Endodermal cell (in vitro differentiated cells): ENCODE data around the gene POLR1E. TPM values are rescaled to one million over a fixed set of nuclear protein-coding genes. Genes with fewer than 3 reads are reported as not detected.
"Not testable (repeated sequence)": the region's sequence is repeated elsewhere in the genome, so short reads cannot be mapped to it uniquely, and the experiment has no call there.

Experiments
- DNase-seq: peaks from one replicate; pipeline ENCODE4 v3.0.0-alpha.2; 2017
- H3K27ac ChIP-seq: 2 replicates; pipeline ENCODE4 v1.5.1; 2013; ENCODE audit warnings: mild to moderate bottlenecking, low read depth, low read length, moderate library complexity
- H3K27me3 ChIP-seq: 2 replicates; pipeline ENCODE4 v1.6.1; 2013; ENCODE audit warnings: mild to moderate bottlenecking, low read length, moderate library complexity; ENCODE audit not compliant: insufficient read depth, control insufficient read depth, poor library complexity, severe bottlenecking
- H3K36me3 ChIP-seq: 2 replicates; pipeline ENCODE4 v1.7.0; 2013; ENCODE audit warnings: mild to moderate bottlenecking, low read length, moderate library complexity; ENCODE audit not compliant: control insufficient read depth, insufficient read depth
- H3K4me1 ChIP-seq: one replicate; pipeline ENCODE4 v1.7.0; 2013; ENCODE audit warnings: low read length; ENCODE audit not compliant: control insufficient read depth, insufficient read depth
- H3K4me3 ChIP-seq: 2 replicates; pipeline ENCODE4 v1.5.1; 2013; ENCODE audit warnings: mild to moderate bottlenecking, low read length, moderate library complexity
- H3K9ac ChIP-seq: 2 replicates; pipeline ENCODE4 v1.6.1; 2013; ENCODE audit warnings: mild to moderate bottlenecking, low read length, moderate library complexity; ENCODE audit not compliant: poor library complexity, severe bottlenecking; ENCODE audit errors: extremely low read depth
- H3K9me3 ChIP-seq: 2 replicates; pipeline ENCODE4 v1.6.1; 2013; ENCODE audit warnings: mild to moderate bottlenecking, low read length, moderate library complexity; ENCODE audit not compliant: control insufficient read depth
- H3K27ac Mint-ChIP-seq: 2 replicates; pipeline ENCODE4 v1.8.0; 2020; ENCODE audit warnings: mixed read lengths
- H3K27me3 Mint-ChIP-seq: 2 replicates; pipeline ENCODE4 v1.8.0; 2021; ENCODE audit warnings: mild to moderate bottlenecking, mixed read lengths; ENCODE audit not compliant: insufficient read depth
- H3K36me3 Mint-ChIP-seq: 2 replicates; pipeline ENCODE4 v1.8.0; 2020; ENCODE audit warnings: low read depth, mixed read lengths
- H3K4me1 Mint-ChIP-seq: 2 replicates; pipeline ENCODE4 v1.8.0; 2020; ENCODE audit warnings: mixed read lengths
- H3K4me3 Mint-ChIP-seq: 2 replicates; pipeline ENCODE4 v1.8.0; 2020; ENCODE audit warnings: mild to moderate bottlenecking, moderate library complexity, mixed read lengths
- H3K9me3 Mint-ChIP-seq: 2 replicates; pipeline ENCODE4 v1.8.0; 2020; ENCODE audit warnings: mild to moderate bottlenecking, mixed read lengths
- WGBS, 2 experiments: methylation state at CpG; one replicate each; pipeline versions ENCODE4 v1.1.5 to v1.1.7; 2013; ENCODE audit warnings: missing lambda C conversion rate in 2 of 2, mixed read lengths in 1 of 2; ENCODE audit not compliant: insufficient coverage in 1 of 2, insufficient read length in 1 of 2; 5-methylcytosine and 5-hydroxymethylcytosine counted together
- total RNA-seq, 2 donors: library from RNA; stranded (reverse); fragmentation: NEBNext Ultra II Directional in 1 of 2; extraction: Animal tissue kit (Norgen Biotek cat#: 25700) in 1 of 2; gene quantifications; 2 replicates in 1 of 2; 3 replicates in 1 of 2; pipeline ENCODE4 v1.2.1, GENCODE V29; 2021
- TF ChIP-seq, protein P1 (sequence below): fragments of 200-600 bp; sonication (generic); conservative IDR thresholded peaks from 2 replicates; pipeline ENCODE4 v1.5.0; 2021; ENCODE audit warnings: antibody characterized with exemption, mild to moderate bottlenecking

Gene POLR1E
- total RNA-seq, 2 donors from 2014 or later = 23.5 to 25.2 TPM

DNA sequence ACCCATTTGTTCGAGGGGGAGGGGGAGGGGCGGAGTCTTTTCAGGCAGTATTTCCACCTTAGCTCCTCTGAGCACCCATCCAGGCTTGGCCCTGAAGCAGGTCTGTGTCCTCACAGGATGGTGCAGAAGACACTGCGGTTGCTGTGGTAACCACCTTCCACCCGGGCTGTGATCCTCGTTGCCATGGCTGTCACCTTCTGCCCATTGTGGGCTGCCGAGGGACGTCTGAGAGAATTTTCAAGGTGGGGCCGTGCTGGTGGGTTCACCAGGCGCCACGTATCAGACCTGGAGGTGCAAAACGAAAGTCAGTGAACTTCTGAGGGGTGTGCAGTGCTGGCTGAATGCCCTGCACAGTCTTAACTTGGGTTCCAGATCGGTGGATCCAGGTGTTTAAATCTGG is 26.7 kb downstream of the POLR1E start:
- H3K4me1 ChIP-seq = no peaks in the 10 kb centered on the region
- no peak overlapping the region for H3K9ac ChIP-seq
- Mint-ChIP-seq H3K4me1 (no peaks in the 10 kb centered on the region), H3K4me3 (no peak overlapping the region), H3K27ac (no peak overlapping the region), H3K27me3 (no peaks in the 10 kb centered on the region), H3K9me3 (no peaks in the 10 kb centered on the region), H3K36me3 (peaks cover 43% of the 10 kb centered on the region)
- WGBS, 2 experiments = 79 to 86% methylated on average over 9 to 12 of the region's 12 CpGs
- no peaks in the 10 kb centered on the region for H3K27me3 ChIP-seq
- H3K9me3 ChIP-seq = no peaks in the 10 kb centered on the region
- no peak for DNase-seq
- H3K4me3 ChIP-seq = no peak overlapping the region
- peaks cover 29% of the 10 kb centered on the region for H3K36me3 ChIP-seq
- no peak overlapping the region for H3K27ac ChIP-seq
- TF ChIP-seq, protein P1, sequence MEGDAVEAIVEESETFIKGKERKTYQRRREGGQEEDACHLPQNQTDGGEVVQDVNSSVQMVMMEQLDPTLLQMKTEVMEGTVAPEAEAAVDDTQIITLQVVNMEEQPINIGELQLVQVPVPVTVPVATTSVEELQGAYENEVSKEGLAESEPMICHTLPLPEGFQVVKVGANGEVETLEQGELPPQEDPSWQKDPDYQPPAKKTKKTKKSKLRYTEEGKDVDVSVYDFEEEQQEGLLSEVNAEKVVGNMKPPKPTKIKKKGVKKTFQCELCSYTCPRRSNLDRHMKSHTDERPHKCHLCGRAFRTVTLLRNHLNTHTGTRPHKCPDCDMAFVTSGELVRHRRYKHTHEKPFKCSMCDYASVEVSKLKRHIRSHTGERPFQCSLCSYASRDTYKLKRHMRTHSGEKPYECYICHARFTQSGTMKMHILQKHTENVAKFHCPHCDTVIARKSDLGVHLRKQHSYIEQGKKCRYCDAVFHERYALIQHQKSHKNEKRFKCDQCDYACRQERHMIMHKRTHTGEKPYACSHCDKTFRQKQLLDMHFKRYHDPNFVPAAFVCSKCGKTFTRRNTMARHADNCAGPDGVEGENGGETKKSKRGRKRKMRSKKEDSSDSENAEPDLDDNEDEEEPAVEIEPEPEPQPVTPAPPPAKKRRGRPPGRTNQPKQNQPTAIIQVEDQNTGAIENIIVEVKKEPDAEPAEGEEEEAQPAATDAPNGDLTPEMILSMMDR = no peak

GRCh38 chr9:37514415-37514814 is 28.7 kb downstream of the POLR1E start:
- not testable (repeated sequence) for H3K9me3 Mint-ChIP-seq, H3K9ac ChIP-seq, H3K27me3 Mint-ChIP-seq, H3K27me3 ChIP-seq, H3K4me3 ChIP-seq, H3K27ac Mint-ChIP-seq, H3K9me3 ChIP-seq, DNase-seq, H3K4me3 Mint-ChIP-seq, H3K27ac ChIP-seq, H3K4me1 Mint-ChIP-seq, H3K4me1 ChIP-seq
- peaks cover 34% of the 10 kb centered on the region for H3K36me3 ChIP-seq
- H3K36me3 Mint-ChIP-seq = peaks cover 54% of the 10 kb centered on the region
- 92 to 94% methylated on average over 7 to 10 of the region's 10 CpGs for WGBS, 2 experiments

DNA sequence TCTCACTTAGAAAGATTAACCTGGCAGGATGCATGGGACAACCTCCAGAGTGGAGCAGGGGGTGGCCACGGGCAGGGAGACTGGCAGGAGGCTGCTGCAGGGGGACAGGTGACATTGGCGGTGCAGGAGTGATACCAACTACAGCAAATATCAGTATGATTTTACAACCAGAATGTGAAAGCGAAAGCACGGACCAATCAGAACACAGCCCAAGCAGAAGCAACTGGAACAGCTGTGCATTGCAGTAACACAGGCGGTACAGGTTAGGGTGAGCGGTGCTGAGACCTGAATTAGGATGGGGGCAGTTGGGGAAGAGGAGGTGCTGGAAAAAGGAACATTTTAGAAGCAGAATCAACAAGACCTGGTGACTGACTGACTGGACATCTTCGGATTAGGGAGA is 29.3 kb downstream of the POLR1E start:
- H3K27ac Mint-ChIP-seq = no peak overlapping the region
- no peak overlapping the region for H3K9ac ChIP-seq
- no peaks in the 10 kb centered on the region for H3K9me3 ChIP-seq
- H3K27me3 ChIP-seq = no peaks in the 10 kb centered on the region
- H3K4me1 Mint-ChIP-seq = no peaks in the 10 kb centered on the region
- no peaks in the 10 kb centered on the region for H3K27me3 Mint-ChIP-seq
- no peaks in the 10 kb centered on the region for H3K4me1 ChIP-seq
- DNase-seq = no peak
- H3K27ac ChIP-seq = no peak overlapping the region
- TF ChIP-seq, protein P1 = no peak
- no peak overlapping the region for H3K4me3 Mint-ChIP-seq
- WGBS, 2 experiments = 93 to 95% methylated on average over 7 of the region's 7 CpGs
- H3K9me3 Mint-ChIP-seq = no peaks in the 10 kb centered on the region
- H3K36me3 ChIP-seq = peaks cover 34% of the 10 kb centered on the region
- peaks cover 57% of the 10 kb centered on the region for H3K36me3 Mint-ChIP-seq
- H3K4me3 ChIP-seq = no peak overlapping the region

DNA sequence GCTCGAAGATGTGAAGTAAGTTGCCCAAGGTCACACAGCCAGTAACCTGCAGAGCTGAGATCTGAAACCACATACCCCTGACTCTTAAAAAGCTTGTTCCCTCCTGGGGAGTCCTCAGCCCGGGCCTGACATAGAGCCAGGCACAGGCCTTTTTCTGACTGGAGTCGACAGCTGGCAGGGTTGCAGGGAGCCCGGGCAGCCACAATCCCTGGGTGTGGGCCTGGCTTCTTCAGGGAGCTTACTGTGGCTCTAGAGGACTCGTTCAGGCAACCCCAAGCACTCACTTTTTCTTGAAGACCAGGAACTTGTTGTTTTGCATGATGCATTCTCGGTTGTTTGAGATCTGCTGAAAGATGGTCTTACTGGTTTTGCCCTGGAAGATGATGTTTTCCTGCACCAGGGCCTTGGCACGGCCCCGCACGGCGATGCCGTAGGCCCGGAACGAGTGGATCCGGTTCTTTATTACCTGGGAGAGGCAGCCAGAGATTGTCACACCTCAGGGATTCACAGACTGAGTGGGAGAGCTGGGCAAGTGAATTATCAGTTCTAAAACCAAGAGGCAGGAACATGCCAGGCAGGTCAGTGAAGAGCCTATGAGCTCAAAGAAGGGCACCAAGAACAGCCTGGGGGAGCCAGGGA is 30.0 kb downstream of the POLR1E start:
- H3K9me3 Mint-ChIP-seq = no peaks in the 10 kb centered on the region
- Histone ChIP-seq H3K9me3 (no peaks in the 10 kb centered on the region), H3K36me3 (peaks cover 38% of the 10 kb centered on the region), H3K4me3 (no peak overlapping the region), H3K4me1 (no peaks in the 10 kb centered on the region), H3K27ac (no peak overlapping the region), H3K9ac (no peak overlapping the region), H3K27me3 (no peaks in the 10 kb centered on the region)
- no peak overlapping the region for H3K4me3 Mint-ChIP-seq
- H3K27me3 Mint-ChIP-seq = no peaks in the 10 kb centered on the region
- no peaks in the 10 kb centered on the region for H3K4me1 Mint-ChIP-seq
- TF ChIP-seq, protein P1 = no peak
- peaks cover 59% of the 10 kb centered on the region for H3K36me3 Mint-ChIP-seq
- no peak for DNase-seq
- no peak overlapping the region for H3K27ac Mint-ChIP-seq
- WGBS, 2 experiments = 93 to 96% methylated on average over 11 to 14 of the region's 14 CpGs
